Measurements from ENCODE around the gene LCN10. TPM values are rescaled to one million over a fixed set of nuclear protein-coding genes. Genes with fewer than 3 reads are reported as not detected.
A peak's percentile ranks its signal among the peaks of the same experiment; 100 is the strongest.

LCN10 gene
- total and polyA plus RNA-seq, 9 of the 15 experiments (the other 6 are each of a cell fraction or from before 2014, with no cell fraction given) = 0.10 to 0.21 (median 0.14) TPM; not detected in 6

GRCh38 chr9:136696502-136696901 lies 46.2 kb downstream of the LCN10 start (continued):
- TF ChIP-seq PCBP1 (IDR thresholded peaks at IDR 0.05; ENCODE audit: low read depth, low read length, poor library complexity, severe bottlenecking) (peak; percentile 97), ESRRB (CRISPR knock-in tag; IDR thresholded peaks at IDR 0.05; ENCODE audit: borderline replicate concordance) (no peak), CBFA2T3 (IDR thresholded peaks at IDR 0.05) (no peak)

DNA sequence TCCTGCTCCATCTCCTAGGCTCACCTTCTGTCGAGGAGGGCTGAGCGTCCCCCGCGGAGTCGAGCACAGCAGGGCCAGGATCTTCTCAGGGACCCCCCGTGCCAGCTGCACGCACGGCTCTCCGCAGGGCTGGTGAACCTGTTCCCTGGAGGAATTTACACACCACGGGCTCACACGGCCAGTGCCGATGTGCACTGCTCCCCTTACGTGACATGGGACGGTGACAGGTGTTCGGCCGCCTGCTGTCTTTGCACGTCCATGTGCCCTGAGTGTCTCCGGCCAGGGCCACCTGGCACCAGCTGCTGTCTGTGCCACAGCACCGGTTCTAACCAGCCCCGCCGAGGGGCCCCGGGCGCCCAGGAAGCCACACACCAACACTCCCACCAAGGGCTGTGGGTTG lies 46.8 kb downstream of the LCN10 start:
- no peaks in the 10 kb centered on the region for H3K9me1 ChIP-seq (ENCODE audit: control insufficient read depth, insufficient read depth, low read length)
- H3K27ac ChIP-seq (ENCODE audit: extremely low read depth, low read depth, low read length) = no peak overlapping the region
- H3K4me1 ChIP-seq (replicated peaks in 1 of 2; ENCODE audit: control insufficient read depth in 2 of 2, insufficient read depth in 2 of 2, low read length in 2 of 2) = peaks cover 10 to 67% of the 10 kb centered on the region in 2 experiments; a peak in 4 of 5 replicates
- no peak for FAIRE-seq
- H4K20me1 ChIP-seq (replicated peaks; ENCODE audit: control insufficient read depth, insufficient read depth, low read length) = no peaks in the 10 kb centered on the region
- in situ Hi-C loops (cut with MboI) (no loop called here), intact Hi-C loops (cut with micrococcal nuclease) (no loop called here)
- H3K9ac ChIP-seq (ENCODE audit: insufficient read depth in 1 of 2, low read depth in 2 of 2, low read length in 2 of 2) = peak overlapping the region in 1 of 2 experiments; percentile 69; a peak in 1 of 4 replicates
- TF ChIP-seq ZNF121 (CRISPR knock-in tag; conservative IDR thresholded peaks at IDR 0.05) (no peak), IRF2 (CRISPR knock-in tag; IDR thresholded peaks at IDR 0.05) (no peak), ATF2 (CRISPR knock-in tag; IDR thresholded peaks at IDR 0.05) (no peak), SP1 (CRISPR knock-in tag; IDR thresholded peaks at IDR 0.05) (no peak), WHSC1 (IDR thresholded peaks at IDR 0.05; ENCODE audit: low read length) (no peak), MTA2 (IDR thresholded peaks at IDR 0.05; ENCODE audit: low read depth) (no peak), POLR2G (IDR thresholded peaks at IDR 0.05; ENCODE audit: low read depth, low read length) (no peak)
- TF ChIP-seq, protein P1, sequence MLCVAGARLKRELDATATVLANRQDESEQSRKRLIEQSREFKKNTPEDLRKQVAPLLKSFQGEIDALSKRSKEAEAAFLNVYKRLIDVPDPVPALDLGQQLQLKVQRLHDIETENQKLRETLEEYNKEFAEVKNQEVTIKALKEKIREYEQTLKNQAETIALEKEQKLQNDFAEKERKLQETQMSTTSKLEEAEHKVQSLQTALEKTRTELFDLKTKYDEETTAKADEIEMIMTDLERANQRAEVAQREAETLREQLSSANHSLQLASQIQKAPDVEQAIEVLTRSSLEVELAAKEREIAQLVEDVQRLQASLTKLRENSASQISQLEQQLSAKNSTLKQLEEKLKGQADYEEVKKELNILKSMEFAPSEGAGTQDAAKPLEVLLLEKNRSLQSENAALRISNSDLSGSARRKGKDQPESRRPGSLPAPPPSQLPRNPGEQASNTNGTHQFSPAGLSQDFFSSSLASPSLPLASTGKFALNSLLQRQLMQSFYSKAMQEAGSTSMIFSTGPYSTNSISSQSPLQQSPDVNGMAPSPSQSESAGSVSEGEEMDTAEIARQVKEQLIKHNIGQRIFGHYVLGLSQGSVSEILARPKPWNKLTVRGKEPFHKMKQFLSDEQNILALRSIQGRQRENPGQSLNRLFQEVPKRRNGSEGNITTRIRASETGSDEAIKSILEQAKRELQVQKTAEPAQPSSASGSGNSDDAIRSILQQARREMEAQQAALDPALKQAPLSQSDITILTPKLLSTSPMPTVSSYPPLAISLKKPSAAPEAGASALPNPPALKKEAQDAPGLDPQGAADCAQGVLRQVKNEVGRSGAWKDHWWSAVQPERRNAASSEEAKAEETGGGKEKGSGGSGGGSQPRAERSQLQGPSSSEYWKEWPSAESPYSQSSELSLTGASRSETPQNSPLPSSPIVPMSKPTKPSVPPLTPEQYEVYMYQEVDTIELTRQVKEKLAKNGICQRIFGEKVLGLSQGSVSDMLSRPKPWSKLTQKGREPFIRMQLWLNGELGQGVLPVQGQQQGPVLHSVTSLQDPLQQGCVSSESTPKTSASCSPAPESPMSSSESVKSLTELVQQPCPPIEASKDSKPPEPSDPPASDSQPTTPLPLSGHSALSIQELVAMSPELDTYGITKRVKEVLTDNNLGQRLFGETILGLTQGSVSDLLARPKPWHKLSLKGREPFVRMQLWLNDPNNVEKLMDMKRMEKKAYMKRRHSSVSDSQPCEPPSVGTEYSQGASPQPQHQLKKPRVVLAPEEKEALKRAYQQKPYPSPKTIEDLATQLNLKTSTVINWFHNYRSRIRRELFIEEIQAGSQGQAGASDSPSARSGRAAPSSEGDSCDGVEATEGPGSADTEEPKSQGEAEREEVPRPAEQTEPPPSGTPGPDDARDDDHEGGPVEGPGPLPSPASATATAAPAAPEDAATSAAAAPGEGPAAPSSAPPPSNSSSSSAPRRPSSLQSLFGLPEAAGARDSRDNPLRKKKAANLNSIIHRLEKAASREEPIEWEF (CRISPR knock-in tag; IDR thresholded peaks at IDR 0.05) = no peak
- H3K27me3 ChIP-seq (ENCODE audit: control insufficient read depth in 2 of 2, insufficient read depth in 2 of 2, low read length in 2 of 2) = no peaks in the 10 kb centered on the region
- no peaks in the 10 kb centered on the region for H3K79me2 ChIP-seq (ENCODE audit: control insufficient read depth, insufficient read depth, low read length)
- no peak overlapping the region for H3K4me3 ChIP-seq
- H3K36me3 ChIP-seq (ENCODE audit: control insufficient read depth, insufficient read depth, low read length) = no peaks in the 10 kb centered on the region
- H3K4me2 ChIP-seq (ENCODE audit: insufficient read depth, low read length) = no peak overlapping the region
- H2AFZ ChIP-seq (ENCODE audit: low read depth, low read length) = no peak overlapping the region
- ChIA-PET CTCF (ENCODE audit: low intra/inter-chr PET ratio) (no interaction called here), POLR2A (interaction anchor here (1.0 kb wide), 1 partner anchor 10 kb away, joined by 3 read pairs; no protein-coding TSS in a partner anchor)
- DNase-seq (ENCODE audit: extremely low read depth in 1 of 4, low spot score in 3 of 4) = no peak
- BruUV-seq (replicated peaks) = no TSS peak
- ATAC-seq = no peak
- no peaks in the 10 kb centered on the region for H3K9me3 ChIP-seq (replicated peaks; ENCODE audit: control insufficient read depth, insufficient read depth, low read depth, low read length)
- 68% methylated on average over 23 of the region's 23 CpGs for WGBS (ENCODE audit: insufficient coverage, low coverage, missing lambda C conversion rate)
